ENCODE data around the gene INPP5E. TPM values are rescaled to one million over a fixed set of nuclear protein-coding genes. Genes with fewer than 3 reads are reported as not detected.

The INPP5E gene
- total RNA-seq, 1 donor from 2014 or later = 9.8 TPM

- no peak for TF ChIP-seq CTCF (IDR thresholded peaks at IDR 0.05)
- no peak for TF ChIP-seq POLR2AphosphoS5 (IDR thresholded peaks at IDR 0.05; ENCODE audit: insufficient read depth in 1 of 2, low read depth in 1 of 2)
- TF ChIP-seq POLR2A (IDR thresholded peaks at IDR 0.05) = no peak
- H3K36me3 ChIP-seq = peaks cover 0 to 83% of the 10 kb centered on the region in 2 donors
- intact Hi-C loops (cut with DNase I) = no loop called here
These were observed 14.6 kb upstream of the INPP5E start for GRCh38 chr9:136454026-136454796.

GRCh38 chr9:136453326-136453725, 13.7 kb upstream of the INPP5E start:
- H3K4me1 ChIP-seq = no peaks in the 10 kb centered on the region
- H3K27ac ChIP-seq = no peak overlapping the region
- H3K36me3 ChIP-seq = peaks cover 0 to 83% of the 10 kb centered on the region in 2 donors
- intact Hi-C loops (cut with DNase I) = no loop called here
- TF ChIP-seq CTCF (IDR thresholded peaks at IDR 0.05) = no peak
- no peak for TF ChIP-seq POLR2A (IDR thresholded peaks at IDR 0.05)
- TF ChIP-seq POLR2AphosphoS5 (IDR thresholded peaks at IDR 0.05; ENCODE audit: insufficient read depth in 1 of 2, low read depth in 1 of 2) = no peak
- no peaks in the 10 kb centered on the region for H3K27me3 ChIP-seq
- no peaks in the 10 kb centered on the region for H3K9me3 ChIP-seq
- no peak overlapping the region for H3K4me3 ChIP-seq
- no peak for DNase-seq (ENCODE audit: extremely low spot score in 2 of 2)

More at GRCh38 chr9:136454026-136454796, 14.6 kb upstream of the INPP5E start:
- Histone ChIP-seq H3K27ac (no peak overlapping the region), H3K4me3 (no peak overlapping the region), H3K9me3 (no peaks in the 10 kb centered on the region), H3K27me3 (no peaks in the 10 kb centered on the region), H3K4me1 (no peaks in the 10 kb centered on the region)
- DNase-seq (ENCODE audit: extremely low spot score in 2 of 2) = no peak

DNA sequence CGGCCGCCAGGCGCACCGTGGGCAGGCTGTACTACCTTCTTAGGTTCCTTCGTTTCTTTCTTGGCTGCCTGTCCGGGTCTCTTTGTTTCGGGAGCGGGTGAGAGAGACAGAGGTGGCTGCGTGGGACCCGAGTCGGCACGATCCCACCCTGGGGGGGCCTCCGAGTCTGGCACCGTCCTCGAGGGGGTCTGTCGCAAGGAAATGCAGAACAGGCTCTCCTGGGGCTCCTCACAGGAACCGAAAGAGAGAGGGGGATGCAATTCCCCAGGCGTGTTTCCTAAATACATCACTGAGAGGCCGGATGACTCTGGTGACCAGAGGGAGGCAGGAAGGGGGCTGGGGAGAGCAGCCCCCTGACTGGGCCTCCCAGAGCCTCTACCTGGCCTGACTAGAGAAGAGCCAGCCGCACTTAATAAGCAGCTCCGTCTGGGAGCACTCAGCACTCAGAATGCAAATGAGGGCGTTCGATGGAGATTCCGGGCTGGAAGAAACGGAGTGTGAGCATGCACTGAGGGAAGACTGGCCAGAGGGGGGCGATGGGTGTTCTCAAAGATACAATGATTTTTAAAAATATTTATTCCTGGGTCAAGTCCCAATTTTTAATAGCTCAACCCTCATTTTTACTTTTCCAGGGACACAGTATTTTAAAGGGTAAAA, 11.7 kb upstream of the INPP5E start:
- Histone ChIP-seq H3K27me3 (no peaks in the 10 kb centered on the region), H3K36me3 (peaks cover 0 to 81% of the 10 kb centered on the region in 2 donors), H3K4me1 (no peaks in the 10 kb centered on the region), H3K27ac (no peak overlapping the region), H3K9me3 (no peaks in the 10 kb centered on the region), H3K4me3 (no peak overlapping the region)
- no peak for DNase-seq (ENCODE audit: extremely low spot score in 2 of 2)
- intact Hi-C loops (cut with DNase I) = no loop called here
- TF ChIP-seq CTCF (IDR thresholded peaks at IDR 0.05) = no peak
- TF ChIP-seq POLR2AphosphoS5 (IDR thresholded peaks at IDR 0.05; ENCODE audit: insufficient read depth in 1 of 2, low read depth in 1 of 2) = no peak
- TF ChIP-seq POLR2A (IDR thresholded peaks at IDR 0.05) = no peak

GRCh38 chr9:136448655-136449054, 9.0 kb upstream of the INPP5E start:
- Histone ChIP-seq H3K27me3 (no peaks in the 10 kb centered on the region), H3K36me3 (peaks cover 0 to 80% of the 10 kb centered on the region in 2 donors), H3K27ac (no peak overlapping the region), H3K4me3 (no peak overlapping the region), H3K4me1 (no peaks in the 10 kb centered on the region), H3K9me3 (no peaks in the 10 kb centered on the region)
- no peak for TF ChIP-seq POLR2A (IDR thresholded peaks at IDR 0.05)
- no peak for TF ChIP-seq POLR2AphosphoS5 (IDR thresholded peaks at IDR 0.05; ENCODE audit: insufficient read depth in 1 of 2, low read depth in 1 of 2)
- no peak for TF ChIP-seq CTCF (IDR thresholded peaks at IDR 0.05)
- intact Hi-C loops (cut with DNase I) = no loop called here
- DNase-seq (ENCODE audit: extremely low spot score in 2 of 2) = no peak

Data from vagina (tissue), 2 donors.